BJ (cell line): ENCODE results near the gene PDIA5. TPM values are rescaled to one million over a fixed set of nuclear protein-coding genes. Genes with fewer than 3 reads are reported as not detected.

Source experiments
- CTCF ChIA-PET: fragments of 350-600 bp; formaldehyde crosslinking; extraction: SDS; loops from one replicate; lab custom pipeline; 2021; ENCODE audit warnings: antibody characterized with exemption, inconsistent platforms; lab: Yijun Ruan, JAX
- POLR2A ChIA-PET: fragments of 300-600 bp; sonication (Branson Sonifier 250); formaldehyde crosslinking; extraction: SDS; loops from one replicate; lab custom pipeline; 2021; ENCODE audit warnings: antibody characterized with exemption; lab: Charles Lee
- DNase-seq: peaks from one replicate; pipeline ENCODE4 v3.0.0-alpha.2; 2011; ENCODE audit warnings: low read depth
- H3K27me3 ChIP-seq: 2 replicates; pipeline ENCODE4 v1.6.0; 2011; ENCODE audit warnings: low read length; ENCODE audit not compliant: control insufficient read depth, insufficient read depth
- H3K36me3 ChIP-seq: 2 replicates; pipeline ENCODE4 v1.5.1; 2011; ENCODE audit warnings: low read length; ENCODE audit not compliant: control insufficient read depth, insufficient read depth
- H3K4me3 ChIP-seq: 2 replicates; pipeline ENCODE4 v1.5.1; 2011; ENCODE audit warnings: low read depth, mild to moderate bottlenecking, control low read depth, low read length
- CTCF ChIP-seq: IDR thresholded peaks from 2 replicates; pipeline ENCODE4 v1.5.1; 2011; ENCODE audit warnings: low read depth, mild to moderate bottlenecking, control low read depth, inconsistent platforms, low read length, moderate library complexity; ENCODE audit not compliant: insufficient read depth
- polyA plus RNA-seq: library from polyadenylated mRNA; depleted of rRNA; stranded (reverse); fragments of >200 nt; gene quantifications from 2 replicates; pipeline ENCODE4 v1.2.3, GENCODE V29; 2011

The PDIA5 gene
- polyA plus RNA-seq, 1 experiment: 47.3 TPM

DNA sequence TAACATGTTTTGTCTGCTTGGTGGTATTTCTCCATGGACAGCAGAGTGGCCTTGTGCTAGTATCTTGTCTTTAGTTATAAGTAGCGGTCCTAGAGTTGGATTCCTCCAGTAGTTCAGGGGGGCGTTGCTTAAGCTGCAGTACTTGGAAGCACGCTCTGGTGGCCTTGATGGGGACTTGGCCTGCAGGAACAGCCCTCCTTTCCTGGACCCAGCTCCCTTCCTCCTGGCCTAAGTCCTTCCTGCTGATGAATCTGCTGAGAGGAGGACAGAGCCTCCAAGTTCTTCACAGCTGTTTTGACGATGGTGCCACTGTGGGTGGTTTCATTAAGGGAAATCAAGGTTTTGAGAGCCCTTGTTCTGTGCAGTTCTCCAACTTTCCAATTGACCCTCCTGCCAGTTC is 96.3 kb downstream of the PDIA5 start:
- no peak overlapping the region for H3K4me3 ChIP-seq
- H3K36me3 ChIP-seq: peaks cover 16% of the 10 kb centered on the region
- ChIA-PET POLR2A (no interaction called here), CTCF (no interaction called here)
- DNase-seq: no peak
- no peak for TF ChIP-seq CTCF
- no peaks in the 10 kb centered on the region for H3K27me3 ChIP-seq

GRCh38 chr3:123165163-123165562 is 98.3 kb downstream of the PDIA5 start:
- no peak for DNase-seq
- CTCF ChIA-PET: no interaction called here
- no peaks in the 10 kb centered on the region for H3K27me3 ChIP-seq
- POLR2A ChIA-PET: no interaction called here
- peaks cover 16% of the 10 kb centered on the region for H3K36me3 ChIP-seq
- no peak for TF ChIP-seq CTCF
- no peak overlapping the region for H3K4me3 ChIP-seq

- CTCF ChIA-PET: no interaction called here
- no peak for TF ChIP-seq CTCF
- POLR2A ChIA-PET: no interaction called here
- no peak for DNase-seq
- Histone ChIP-seq H3K4me3 (no peak overlapping the region), H3K27me3 (no peaks in the 10 kb centered on the region), H3K36me3 (peaks cover 7% of the 10 kb centered on the region)
These were observed 100.9 kb downstream of the PDIA5 start for GRCh38 chr3:123167686-123168085.

GRCh38 chr3:123168122-123168521 is 101.3 kb downstream of the PDIA5 start:
- no peak overlapping the region for H3K4me3 ChIP-seq
- TF ChIP-seq CTCF: no peak
- H3K36me3 ChIP-seq: peaks cover 5% of the 10 kb centered on the region
- ChIA-PET POLR2A (no interaction called here), CTCF (no interaction called here)
- DNase-seq: no peak
- H3K27me3 ChIP-seq: no peaks in the 10 kb centered on the region

DNA sequence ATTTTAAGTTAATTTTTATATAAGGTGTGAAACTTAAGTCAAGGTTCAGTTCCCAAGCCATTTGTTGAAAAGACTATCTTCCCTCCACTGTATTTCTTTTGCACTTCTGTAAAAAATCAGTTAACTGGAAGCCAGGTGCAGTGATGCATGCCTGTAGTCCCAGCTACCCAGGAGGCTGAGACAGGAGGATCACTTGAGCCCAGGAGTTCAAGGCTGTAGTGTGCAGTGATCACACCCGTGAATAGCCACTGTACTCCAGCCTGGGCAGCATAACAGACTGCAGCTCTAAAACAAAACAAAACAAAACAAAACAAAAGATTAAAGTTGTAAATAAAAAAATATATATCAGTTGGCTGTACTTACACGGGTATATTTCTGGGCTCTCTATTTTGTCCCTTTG is 101.8 kb downstream of the PDIA5 start:
- Histone ChIP-seq H3K4me3 (no peak overlapping the region), H3K27me3 (no peaks in the 10 kb centered on the region), H3K36me3 (peaks cover 4% of the 10 kb centered on the region; the same call in 1 of the 2 replicates)
- DNase-seq: no peak
- POLR2A ChIA-PET: no interaction called here
- CTCF ChIA-PET: no interaction called here
- TF ChIP-seq CTCF: no peak
